ENCODE results near the gene NOP16. TPM values are rescaled to one million over a fixed set of nuclear protein-coding genes. Genes with fewer than 3 reads are reported as not detected.

NOP16 gene
- total and polyA plus RNA-seq, 2 donors from 2014 or later, result 18.1 to 32.1 TPM

DNA sequence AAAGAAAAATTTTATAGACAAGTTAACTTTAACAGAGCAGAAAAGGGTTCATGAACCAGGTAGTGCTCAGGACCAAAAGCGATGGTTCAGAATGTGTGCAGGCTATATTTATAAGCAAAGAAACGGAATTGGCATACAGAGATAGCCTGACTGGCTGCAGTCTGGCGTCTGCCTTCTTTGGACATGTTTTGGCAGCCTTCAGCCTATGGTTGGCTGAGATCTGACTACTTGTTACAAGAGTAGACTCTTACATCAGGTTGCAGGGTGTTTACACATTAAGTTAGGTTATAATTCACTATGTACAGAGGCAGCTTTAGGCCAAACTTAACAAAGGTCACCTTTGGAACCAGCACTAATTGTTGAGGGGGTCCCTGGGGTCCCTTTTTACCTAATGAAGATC lies 7.0 kb downstream of the NOP16 start:
- intact Hi-C loops (cut with DNase I), result no loop called here
- no peaks in the 10 kb centered on the region for H3K9me3 ChIP-seq (ENCODE audit: control insufficient read depth in 2 of 3, insufficient read depth in 1 of 3, low read length in 3 of 3)
- no peak for FAIRE-seq
- TF ChIP-seq, protein P1, sequence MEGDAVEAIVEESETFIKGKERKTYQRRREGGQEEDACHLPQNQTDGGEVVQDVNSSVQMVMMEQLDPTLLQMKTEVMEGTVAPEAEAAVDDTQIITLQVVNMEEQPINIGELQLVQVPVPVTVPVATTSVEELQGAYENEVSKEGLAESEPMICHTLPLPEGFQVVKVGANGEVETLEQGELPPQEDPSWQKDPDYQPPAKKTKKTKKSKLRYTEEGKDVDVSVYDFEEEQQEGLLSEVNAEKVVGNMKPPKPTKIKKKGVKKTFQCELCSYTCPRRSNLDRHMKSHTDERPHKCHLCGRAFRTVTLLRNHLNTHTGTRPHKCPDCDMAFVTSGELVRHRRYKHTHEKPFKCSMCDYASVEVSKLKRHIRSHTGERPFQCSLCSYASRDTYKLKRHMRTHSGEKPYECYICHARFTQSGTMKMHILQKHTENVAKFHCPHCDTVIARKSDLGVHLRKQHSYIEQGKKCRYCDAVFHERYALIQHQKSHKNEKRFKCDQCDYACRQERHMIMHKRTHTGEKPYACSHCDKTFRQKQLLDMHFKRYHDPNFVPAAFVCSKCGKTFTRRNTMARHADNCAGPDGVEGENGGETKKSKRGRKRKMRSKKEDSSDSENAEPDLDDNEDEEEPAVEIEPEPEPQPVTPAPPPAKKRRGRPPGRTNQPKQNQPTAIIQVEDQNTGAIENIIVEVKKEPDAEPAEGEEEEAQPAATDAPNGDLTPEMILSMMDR (IDR thresholded peaks at IDR 0.05; ENCODE audit: borderline replicate concordance, extremely low read depth, insufficient read depth), result no peak
- H3K27me3 ChIP-seq (ENCODE audit: control insufficient read depth, insufficient read depth, low read length), result no peaks in the 10 kb centered on the region
- H3K9ac ChIP-seq (ENCODE audit: low read length in 3 of 3), result no peak overlapping the region
- peaks cover 0 to 15% (median 15%) of the 10 kb centered on the region in 3 donors for H3K36me3 ChIP-seq (ENCODE audit: control insufficient read depth in 2 of 3, insufficient read depth in 3 of 3, low read length in 3 of 3)
- no peaks in the 10 kb centered on the region for H3K4me1 ChIP-seq (ENCODE audit: control insufficient read depth in 2 of 3, insufficient read depth in 2 of 3, low read depth in 1 of 3, low read length in 3 of 3)
- no peak overlapping the region for H3K27ac ChIP-seq (ENCODE audit: low read depth in 2 of 2, low read length in 2 of 2)
- DNase-seq, result no peak
- H3K4me3 ChIP-seq (ENCODE audit: low read length in 3 of 3), result no peak overlapping the region

DNA sequence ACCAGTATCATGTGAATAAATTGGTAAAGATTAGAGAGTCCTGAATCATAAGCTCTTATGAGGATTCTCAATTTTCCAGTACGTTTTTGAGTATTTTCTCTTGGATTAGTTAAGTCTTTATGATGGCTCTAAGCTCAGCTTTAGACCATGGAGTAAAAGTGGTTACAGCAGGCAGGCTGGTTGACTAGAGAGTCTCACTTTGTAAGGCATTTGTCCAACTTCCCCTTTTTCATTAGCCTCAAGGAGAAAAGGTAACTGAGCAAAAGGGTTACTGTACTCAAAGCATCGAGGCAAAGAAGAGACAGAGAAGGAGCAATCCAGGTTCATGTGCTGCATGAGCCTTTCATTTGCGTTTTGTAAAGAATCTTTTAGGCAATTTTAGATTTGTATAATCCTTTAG lies 8.5 kb downstream of the NOP16 start:
- intact Hi-C loops (cut with DNase I), result no loop called here
- DNase-seq, result no peak
- peaks cover 0 to 13% (median 7%) of the 10 kb centered on the region in 3 donors for H3K36me3 ChIP-seq (ENCODE audit: control insufficient read depth in 2 of 3, insufficient read depth in 3 of 3, low read length in 3 of 3)

DNA sequence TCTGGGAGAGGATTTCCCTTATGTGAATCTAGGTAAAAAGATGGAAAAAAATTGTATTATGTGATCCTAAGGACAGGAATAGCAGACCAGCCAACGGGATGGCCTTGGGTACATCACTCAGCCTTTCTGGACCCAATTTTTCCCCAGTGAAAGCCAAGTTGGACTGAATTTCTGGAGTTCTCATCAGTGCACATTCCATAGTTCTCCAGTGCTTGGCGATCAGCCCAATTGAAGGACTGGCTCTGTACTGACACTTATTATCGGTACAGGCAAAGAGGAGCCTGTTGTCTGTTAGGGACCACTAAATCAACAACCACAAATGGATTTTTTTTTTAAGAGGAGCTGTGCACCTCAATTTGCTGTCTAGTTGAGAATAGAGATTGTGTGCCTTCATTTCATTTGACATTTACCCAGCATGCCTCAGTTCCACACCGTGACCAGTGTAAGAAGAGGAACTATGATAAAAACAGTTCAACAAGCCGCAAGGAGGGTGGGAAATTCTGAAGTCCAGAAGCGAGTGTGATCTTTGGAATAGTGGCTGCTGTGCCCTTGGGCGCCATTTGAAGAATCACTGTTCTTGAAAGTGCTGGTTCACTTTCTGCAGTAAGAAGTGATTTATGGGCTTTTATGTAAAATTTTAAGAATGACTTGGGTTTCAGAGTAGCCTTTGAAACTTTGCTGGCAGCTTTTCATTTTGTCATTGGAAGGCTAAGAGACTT lies 15.1 kb downstream of the NOP16 start:
- no peaks in the 10 kb centered on the region for H3K36me3 ChIP-seq (ENCODE audit: control insufficient read depth in 2 of 3, insufficient read depth in 3 of 3, low read length in 3 of 3)
- H3K27ac ChIP-seq (ENCODE audit: low read depth in 2 of 2, low read length in 2 of 2), result no peak overlapping the region
- no peaks in the 10 kb centered on the region for H3K4me1 ChIP-seq (ENCODE audit: control insufficient read depth in 2 of 3, insufficient read depth in 2 of 3, low read depth in 1 of 3, low read length in 3 of 3)
- TF ChIP-seq, protein P1 (IDR thresholded peaks at IDR 0.05; ENCODE audit: borderline replicate concordance, extremely low read depth, insufficient read depth), result no peak
- DNase-seq, result no peak
- no peak for FAIRE-seq
- H3K9ac ChIP-seq (ENCODE audit: low read length in 3 of 3), result no peak overlapping the region
- H3K4me3 ChIP-seq (ENCODE audit: low read length in 3 of 3), result no peak overlapping the region
- H3K27me3 ChIP-seq (ENCODE audit: control insufficient read depth, insufficient read depth, low read length), result no peaks in the 10 kb centered on the region
- intact Hi-C loops (cut with DNase I), result no loop called here
- H3K9me3 ChIP-seq (ENCODE audit: control insufficient read depth in 2 of 3, insufficient read depth in 1 of 3, low read length in 3 of 3), result no peaks in the 10 kb centered on the region

More for the DNA sequence above, 8.5 kb downstream of the NOP16 start:
- no peaks in the 10 kb centered on the region for H3K27me3 ChIP-seq (ENCODE audit: control insufficient read depth, insufficient read depth, low read length)
- TF ChIP-seq, protein P1 (IDR thresholded peaks at IDR 0.05; ENCODE audit: borderline replicate concordance, extremely low read depth, insufficient read depth), result no peak
- H3K4me1 ChIP-seq (ENCODE audit: control insufficient read depth in 2 of 3, insufficient read depth in 2 of 3, low read depth in 1 of 3, low read length in 3 of 3), result no peaks in the 10 kb centered on the region
- no peak overlapping the region for H3K4me3 ChIP-seq (ENCODE audit: low read length in 3 of 3)
- no peak overlapping the region for H3K9ac ChIP-seq (ENCODE audit: low read length in 3 of 3)
- no peaks in the 10 kb centered on the region for H3K9me3 ChIP-seq (ENCODE audit: control insufficient read depth in 2 of 3, insufficient read depth in 1 of 3, low read length in 3 of 3)
- H3K27ac ChIP-seq (ENCODE audit: low read depth in 2 of 2, low read length in 2 of 2), result no peak overlapping the region
- no peak for FAIRE-seq
